GM18873 (cell line): ENCODE measurements around the gene LDLR.
"Not testable (repeated sequence)": the region's sequence is repeated elsewhere in the genome, so short reads cannot be mapped to it uniquely, and the experiment has no call there.

ENCODE experiments used
- ATAC-seq: cut with Tn5 transposase; IDR thresholded peaks from one replicate; pipeline ENCODE4 v1.9.1; 2021; ENCODE audit warnings: mild to moderate bottlenecking, moderate library complexity, moderate number of reproducible peaks; ENCODE audit not compliant: unreplicated experiment, low FRiP score

LDLR gene

GRCh38 chr19:11166281-11167142, 77.2 kb downstream of the LDLR start:
- no peak for ATAC-seq

GRCh38 chr19:11168568-11168967, 79.3 kb downstream of the LDLR start:
- ATAC-seq: no peak

GRCh38 chr19:11169896-11170678, 80.8 kb downstream of the LDLR start:
- ATAC-seq: no peak

GRCh38 chr19:11171144-11171543, 81.9 kb downstream of the LDLR start:
- no peak for ATAC-seq

- no peak for ATAC-seq
These were observed 83.3 kb downstream of the LDLR start for GRCh38 chr19:11172576-11172975.

GRCh38 chr19:11173516-11174155, 84.4 kb downstream of the LDLR start:
- ATAC-seq: no peak

- ATAC-seq: no peak
These were observed 85.1 kb downstream of the LDLR start for GRCh38 chr19:11174336-11174735.

GRCh38 chr19:11175920-11176319, 86.7 kb downstream of the LDLR start:
- ATAC-seq: no peak

GRCh38 chr19:11176466-11177193, 87.4 kb downstream of the LDLR start:
- ATAC-seq: no peak

- no peak for ATAC-seq
These were observed 88.3 kb downstream of the LDLR start for GRCh38 chr19:11177592-11177991.

- ATAC-seq: not testable (repeated sequence)
These were observed 89.8 kb downstream of the LDLR start for GRCh38 chr19:11179145-11179465.

- ATAC-seq: no peak
These were observed 90.5 kb downstream of the LDLR start for GRCh38 chr19:11179716-11180297.

GRCh38 chr19:11180346-11180745, 91.1 kb downstream of the LDLR start:
- ATAC-seq: no peak

GRCh38 chr19:11180975-11181374, 91.7 kb downstream of the LDLR start:
- not testable (repeated sequence) for ATAC-seq

- ATAC-seq: no peak
These were observed 92.2 kb downstream of the LDLR start for GRCh38 chr19:11181488-11181887.
